Astrocyte of the spinal cord (primary cell): ENCODE measurements around the gene TBC1D1.

Experiments used
- DNase-seq: peaks from one replicate; pipeline ENCODE4 v3.0.0; 2011; ENCODE audit warnings: low read depth, low spot score
- H3K4me3 ChIP-seq: 2 replicates; pipeline ENCODE4 v1.5.1; 2011; ENCODE audit warnings: low read depth, mild to moderate bottlenecking, low read length, moderate library complexity
- CTCF ChIP-seq: IDR thresholded peaks from 2 replicates; pipeline ENCODE4 v1.5.1; 2012; ENCODE audit warnings: low read depth, mild to moderate bottlenecking, low read length, inconsistent platforms
- in situ Hi-C: cut with HindIII; loops from 2 replicates; pipeline ENCODE4 v1.10.0; 2017; ENCODE audit warnings: low sequenced_read_pairs

TBC1D1 gene

GRCh38 chr4:37890801-37891259, at the start of gene TBC1D1:
TSS of gene TBC1D1 (plus strand) at chr4:37891084. CDS start at chr4:37902096, 11,012 bp downstream.
- no peak for DNase-seq
- in situ Hi-C loops = no loop called here
- no peak for TF ChIP-seq CTCF
- peak within 1 kb of the TSS; percentile 57 for H3K4me3 ChIP-seq

DNA sequence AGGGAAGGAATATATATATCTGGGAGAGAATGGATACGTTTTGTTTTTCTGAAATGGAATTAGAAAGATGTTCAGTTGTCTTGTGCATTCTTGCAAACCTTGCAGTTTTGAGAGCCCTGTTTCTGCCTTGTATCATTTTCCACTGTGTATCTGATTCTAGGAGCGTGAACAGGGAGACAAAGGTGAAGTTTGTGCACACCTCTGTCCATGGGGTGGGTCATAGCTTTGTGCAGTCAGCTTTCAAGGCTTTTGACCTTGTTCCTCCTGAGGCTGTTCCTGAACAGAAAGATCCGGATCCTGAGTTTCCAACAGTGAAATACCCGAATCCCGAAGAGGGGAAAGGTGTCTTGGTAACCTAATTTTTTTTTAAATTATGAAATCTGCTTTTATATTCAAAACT, 46.7 kb upstream of the TBC1D1 start:
- in situ Hi-C loops = no loop called here

DNA sequence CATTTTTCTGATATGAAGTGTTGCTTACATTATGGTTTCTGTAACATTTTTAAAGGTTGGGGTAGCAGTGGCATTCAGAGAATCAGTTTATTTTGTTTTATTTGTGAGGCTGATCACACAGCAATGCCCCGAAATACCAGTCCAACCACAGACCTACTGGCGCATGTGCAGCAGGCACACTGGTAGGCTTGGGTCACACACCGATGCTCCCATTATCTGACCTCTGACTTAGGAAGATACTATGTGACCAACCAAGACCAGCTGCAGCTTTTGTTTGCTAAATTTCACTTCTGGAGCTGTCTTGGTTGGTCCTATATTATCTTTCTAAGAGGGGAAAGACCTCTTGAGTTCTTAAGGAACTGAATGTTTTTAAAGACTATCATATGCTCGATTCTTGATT, 45.7 kb upstream of the TBC1D1 start:
- no peak overlapping the region for H3K4me3 ChIP-seq
- no peak for TF ChIP-seq CTCF
- DNase-seq = no peak
- in situ Hi-C loops = no loop called here

More for the DNA sequence above, 46.7 kb upstream of the TBC1D1 start:
- no peak for TF ChIP-seq CTCF
- no peak overlapping the region for H3K4me3 ChIP-seq
- no peak for DNase-seq

DNA sequence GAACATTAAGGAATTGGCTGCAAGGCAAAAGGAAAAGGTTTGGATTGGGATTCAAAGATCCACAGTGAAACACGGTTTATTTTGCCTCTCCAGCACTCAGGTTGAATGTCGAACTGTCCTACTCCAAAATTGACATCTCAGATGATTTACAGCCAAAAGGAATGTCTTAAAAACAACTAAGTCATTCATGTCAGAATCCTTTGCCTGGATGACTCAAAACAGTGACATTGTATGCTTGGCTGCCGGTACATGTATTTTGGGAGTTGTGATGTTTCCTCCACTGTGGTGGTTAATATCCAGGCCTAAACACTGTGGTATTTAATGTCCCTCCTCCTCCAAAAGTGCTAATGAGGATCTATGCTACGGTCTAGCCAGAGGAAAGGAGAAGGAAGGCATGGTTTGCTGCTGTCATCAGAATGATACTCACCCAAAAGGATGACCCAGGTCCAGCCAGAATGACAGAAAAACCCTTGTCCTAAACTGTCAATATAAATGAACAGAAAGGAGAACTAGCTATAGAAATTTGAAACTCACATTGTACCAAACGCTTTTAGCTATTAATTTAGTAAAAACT, 43.5 kb upstream of the TBC1D1 start:
- peak; percentile 11 for DNase-seq
- no peak overlapping the region for H3K4me3 ChIP-seq
- in situ Hi-C loops = no loop called here
- TF ChIP-seq CTCF = no peak

- H3K4me3 ChIP-seq = no peak overlapping the region
- in situ Hi-C loops = no loop called here
- no peak for TF ChIP-seq CTCF
- DNase-seq = no peak
Observed at GRCh38 chr4:37852376-37852775, 38.5 kb upstream of the TBC1D1 start.

GRCh38 chr4:37858112-37858511, 32.8 kb upstream of the TBC1D1 start:
- no peak for TF ChIP-seq CTCF
- H3K4me3 ChIP-seq = no peak overlapping the region
- in situ Hi-C loops = no loop called here
- DNase-seq = no peak

DNA sequence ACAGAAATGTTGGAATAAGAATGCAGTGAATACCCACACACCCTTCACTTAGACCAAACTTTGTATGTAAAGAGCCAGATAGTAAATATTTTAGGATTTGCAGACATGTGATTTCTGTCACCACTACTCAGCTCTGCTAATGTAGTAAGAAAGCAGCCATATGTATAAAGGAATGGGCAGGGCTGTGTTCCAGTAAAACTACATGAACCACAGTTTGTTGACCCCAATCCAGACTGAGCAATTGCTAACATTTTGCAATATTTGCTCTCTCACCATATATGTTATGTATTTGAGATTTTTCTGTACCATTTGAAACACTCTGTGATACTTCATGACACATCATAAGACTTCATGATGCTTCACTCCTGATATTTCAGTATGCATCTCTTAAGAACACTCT, 32.0 kb upstream of the TBC1D1 start:
- H3K4me3 ChIP-seq = no peak overlapping the region
- DNase-seq = no peak
- TF ChIP-seq CTCF = no peak
- in situ Hi-C loops = no loop called here
